Adipose tissue (tissue), 3 donors: ENCODE data around the gene DENND4C. TPM values are rescaled to one million over a fixed set of nuclear protein-coding genes. Genes with fewer than 3 reads are reported as not detected.

ENCODE experiments used
- polyA plus RNA-seq, 3 donors: library from polyadenylated mRNA; stranded (reverse); fragments of 200-250 nt; gene quantifications; one replicate each; pipeline ENCODE4 v1.2.3, GENCODE V29; 2013
- donor health status: healthy with polysubstance abuse.
- donor health status: Bipolar disorder and iron deficiency.
- donor health status: healthy.

DENND4C gene
- polyA plus RNA-seq, 3 donors: 9.5 to 18.2 (median 15.7) TPM

Other genes with a start within 250 kb of the DENND4C start
- under 1 TPM in 2 of 3 donors, not detected in 1; 0.01 to 0.03 TPM for gene SAXO1, start 197.5 kb upstream of the DENND4C start, polyA plus RNA-seq
- 10 to 100 TPM; 40.0 to 98.2 (median 84.8) TPM for gene RRAGA, start 181.3 kb upstream of the DENND4C start, polyA plus RNA-seq
- gene HAUS6, start 127.8 kb upstream of the DENND4C start, polyA plus RNA-seq: 1 to 10 TPM; 1.9 to 4.8 (median 4.4) TPM
- 100 to 1,000 TPM; 170 to 578 (median 224) TPM for gene PLIN2, start 103.2 kb upstream of the DENND4C start, polyA plus RNA-seq
- 1,000 to 10,000 TPM; 1,759 to 4,747 (median 2,625) TPM for gene RPS6, start 149.5 kb downstream of the DENND4C start, polyA plus RNA-seq
- 1 to 10 TPM; 2.9 to 5.6 (median 3.3) TPM for gene ACER2, start 178.3 kb downstream of the DENND4C start, polyA plus RNA-seq